HG03139 (cell line): Measurements from ENCODE around the gene PTK7.
"Not testable (repeated sequence)": the region's sequence is repeated elsewhere in the genome, so short reads cannot be mapped to it uniquely, and the experiment has no call there.

ENCODE experiments used
- ATAC-seq: cut with Tn5 transposase; IDR thresholded peaks from one replicate; pipeline ENCODE4 v1.9.1; 2021; ENCODE audit not compliant: unreplicated experiment

The PTK7 gene

GRCh38 chr6:43054206-43054943 is 21.7 kb upstream of the PTK7 start:
- ATAC-seq: no peak

- no peak for ATAC-seq
Measured at GRCh38 chr6:43055966-43056365, 20.1 kb upstream of the PTK7 start.

- no peak for ATAC-seq
Measured at GRCh38 chr6:43058531-43058930, 17.6 kb upstream of the PTK7 start.

GRCh38 chr6:43059168-43060033 is 16.7 kb upstream of the PTK7 start, which contains the start of the genes KLC4 and MRPL2:
Gene KLC4, plus strand, starts transcription at chr6:43059631. Its CDS starts 1,705 bp downstream, at chr6:43061336.
Gene MRPL2, minus strand, starts transcription at chr6:43059434. Its CDS starts 53 bp downstream, at chr6:43059381.
- peak; percentile 85 for ATAC-seq

- ATAC-seq: no peak
Measured at GRCh38 chr6:43060034-43060754, 15.9 kb upstream of the PTK7 start.

- ATAC-seq: no peak
Measured at GRCh38 chr6:43060755-43061633, 15.1 kb upstream of the PTK7 start.

- no peak for ATAC-seq
Measured at GRCh38 chr6:43061861-43062260, 14.3 kb upstream of the PTK7 start.

- no peak for ATAC-seq
Measured at GRCh38 chr6:43062818-43063217, 13.3 kb upstream of the PTK7 start.

GRCh38 chr6:43070028-43070632 is 6.0 kb upstream of the PTK7 start:
- no peak for ATAC-seq

GRCh38 chr6:43074847-43075669 is 1.1 kb upstream of the PTK7 start:
- ATAC-seq: no peak

- no peak for ATAC-seq
Measured at GRCh38 chr6:43076464-43077332, 584 bp downstream of the PTK7 start.

- no peak for ATAC-seq
Measured at GRCh38 chr6:43077333-43077809, 1.3 kb downstream of the PTK7 start.

GRCh38 chr6:43077981-43078511 is 1.9 kb downstream of the PTK7 start:
- ATAC-seq: no peak

- no peak for ATAC-seq
Measured at GRCh38 chr6:43078691-43079090, 2.6 kb downstream of the PTK7 start.

- no peak for ATAC-seq
Measured at GRCh38 chr6:43081043-43081442, 4.9 kb downstream of the PTK7 start.

- ATAC-seq: not testable (repeated sequence)
Measured at GRCh38 chr6:43081922-43082321, 5.8 kb downstream of the PTK7 start.

GRCh38 chr6:43082806-43083655 is 6.9 kb downstream of the PTK7 start:
- ATAC-seq: no peak
